ENCODE data around the gene PLP1.

DNA sequence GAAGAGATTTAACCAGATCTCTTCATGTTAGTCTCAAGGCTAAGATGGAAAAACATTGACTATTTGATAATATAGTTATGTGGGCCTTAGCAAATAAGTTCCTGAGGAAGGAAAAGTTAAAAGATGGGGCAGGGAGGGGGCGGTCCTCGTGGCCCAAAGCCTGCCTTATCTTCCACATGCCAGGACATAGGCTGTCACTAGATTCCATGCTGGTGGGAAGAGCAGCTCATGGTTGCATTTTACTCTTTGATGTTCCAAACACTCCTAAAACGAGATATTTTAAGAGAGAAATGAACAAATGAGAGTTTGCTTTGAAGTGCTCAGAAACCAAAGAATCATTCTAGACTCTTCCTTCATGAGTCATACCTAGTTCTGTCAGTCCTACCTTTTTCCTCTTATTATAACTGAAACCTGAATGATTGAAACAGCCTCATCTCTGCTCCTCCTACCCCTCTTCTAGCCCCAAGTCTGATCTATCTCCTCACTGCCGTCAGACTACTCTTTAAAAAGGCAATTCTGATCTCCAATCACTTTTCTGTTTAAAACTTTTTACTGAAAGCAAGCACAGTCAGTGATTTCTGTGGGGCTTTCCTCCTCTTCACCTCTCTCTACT lies 30.3 kb downstream of the PLP1 start:
- TF ChIP-seq, protein P1, sequence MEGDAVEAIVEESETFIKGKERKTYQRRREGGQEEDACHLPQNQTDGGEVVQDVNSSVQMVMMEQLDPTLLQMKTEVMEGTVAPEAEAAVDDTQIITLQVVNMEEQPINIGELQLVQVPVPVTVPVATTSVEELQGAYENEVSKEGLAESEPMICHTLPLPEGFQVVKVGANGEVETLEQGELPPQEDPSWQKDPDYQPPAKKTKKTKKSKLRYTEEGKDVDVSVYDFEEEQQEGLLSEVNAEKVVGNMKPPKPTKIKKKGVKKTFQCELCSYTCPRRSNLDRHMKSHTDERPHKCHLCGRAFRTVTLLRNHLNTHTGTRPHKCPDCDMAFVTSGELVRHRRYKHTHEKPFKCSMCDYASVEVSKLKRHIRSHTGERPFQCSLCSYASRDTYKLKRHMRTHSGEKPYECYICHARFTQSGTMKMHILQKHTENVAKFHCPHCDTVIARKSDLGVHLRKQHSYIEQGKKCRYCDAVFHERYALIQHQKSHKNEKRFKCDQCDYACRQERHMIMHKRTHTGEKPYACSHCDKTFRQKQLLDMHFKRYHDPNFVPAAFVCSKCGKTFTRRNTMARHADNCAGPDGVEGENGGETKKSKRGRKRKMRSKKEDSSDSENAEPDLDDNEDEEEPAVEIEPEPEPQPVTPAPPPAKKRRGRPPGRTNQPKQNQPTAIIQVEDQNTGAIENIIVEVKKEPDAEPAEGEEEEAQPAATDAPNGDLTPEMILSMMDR (IDR thresholded peaks at IDR 0.05), result no peak
- no peak for TF ChIP-seq POLR2A (IDR thresholded peaks at IDR 0.05)
